Right atrium auricular region (tissue), 2 donors: ENCODE data around the gene PSMB7. TPM values are rescaled to one million over a fixed set of nuclear protein-coding genes. Genes with fewer than 3 reads are reported as not detected.

Experiments
- DNase-seq: peaks from one replicate; pipeline ENCODE4 v3.0.0-alpha.2; 2019; ENCODE audit warnings: low spot score
- H3K27ac ChIP-seq, 2 donors: fragments of 200-600 bp; sonication (generic); 1 replicate in 1 of 2; 2 replicates in 1 of 2; pipeline ENCODE4 v1.5.1; 2016 to 2019
- H3K27me3 ChIP-seq, 2 donors: fragments of 200-600 bp; sonication (generic); one replicate each; pipeline versions ENCODE4 v1.5.1 to v1.6.0; 2017 to 2019
- H3K36me3 ChIP-seq: fragments of 200-600 bp; sonication (generic); one replicate; pipeline ENCODE4 v1.5.1; 2016
- H3K4me1 ChIP-seq, 2 donors: fragments of 200-600 bp; sonication (generic); one replicate each; pipeline versions ENCODE4 v1.5.1 to v1.6.0; 2017 to 2019
- H3K4me3 ChIP-seq, 2 donors: fragments of 200-600 bp; sonication (generic); 1 replicate in 1 of 2; 2 replicates in 1 of 2; pipeline ENCODE4 v1.5.1; 2017 to 2019; ENCODE audit warnings: mild to moderate bottlenecking in 1 of 2, moderate library complexity in 1 of 2
- H3K9me3 ChIP-seq, 2 donors: fragments of 200-600 bp; sonication (generic); one replicate each; pipeline ENCODE4 v1.5.1; 2019
- total RNA-seq, 2 donors: library from RNA; depleted of rRNA; stranded (reverse); fragments of >200 nt; gene quantifications; one replicate each; pipeline ENCODE4 v1.1.0, GENCODE V29; 2016
- TF ChIP-seq, protein P1 (sequence below), 2 donors: fragments of 200-600 bp; sonication (generic); IDR thresholded peaks; one replicate each; pipeline ENCODE4 v1.5.1; 2019; ENCODE audit warnings: antibody characterized with exemption in 2 of 2

The PSMB7 gene
- 100 to 1,000 TPM; 178 to 207 TPM for total RNA-seq

GRCh38 chr9:124415102-124415851, at the start of gene PSMB7:
TSS of gene PSMB7 (minus strand) at chr9:124415442. CDS start at chr9:124415425, 17 bp downstream.
- peaks cover 0 to 10% of the 10 kb centered on the region in 2 donors for H3K4me1 ChIP-seq
- DNase-seq = peak; percentile 97
- H3K27me3 ChIP-seq = no peaks in the 10 kb centered on the region
- TF ChIP-seq, protein P1, sequence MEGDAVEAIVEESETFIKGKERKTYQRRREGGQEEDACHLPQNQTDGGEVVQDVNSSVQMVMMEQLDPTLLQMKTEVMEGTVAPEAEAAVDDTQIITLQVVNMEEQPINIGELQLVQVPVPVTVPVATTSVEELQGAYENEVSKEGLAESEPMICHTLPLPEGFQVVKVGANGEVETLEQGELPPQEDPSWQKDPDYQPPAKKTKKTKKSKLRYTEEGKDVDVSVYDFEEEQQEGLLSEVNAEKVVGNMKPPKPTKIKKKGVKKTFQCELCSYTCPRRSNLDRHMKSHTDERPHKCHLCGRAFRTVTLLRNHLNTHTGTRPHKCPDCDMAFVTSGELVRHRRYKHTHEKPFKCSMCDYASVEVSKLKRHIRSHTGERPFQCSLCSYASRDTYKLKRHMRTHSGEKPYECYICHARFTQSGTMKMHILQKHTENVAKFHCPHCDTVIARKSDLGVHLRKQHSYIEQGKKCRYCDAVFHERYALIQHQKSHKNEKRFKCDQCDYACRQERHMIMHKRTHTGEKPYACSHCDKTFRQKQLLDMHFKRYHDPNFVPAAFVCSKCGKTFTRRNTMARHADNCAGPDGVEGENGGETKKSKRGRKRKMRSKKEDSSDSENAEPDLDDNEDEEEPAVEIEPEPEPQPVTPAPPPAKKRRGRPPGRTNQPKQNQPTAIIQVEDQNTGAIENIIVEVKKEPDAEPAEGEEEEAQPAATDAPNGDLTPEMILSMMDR (IDR thresholded peaks at IDR 0.05) = peak; percentile 74 to 95
- H3K27ac ChIP-seq = peak within 1 kb of the TSS; percentile 40 to 58
- peaks cover 40% of the 10 kb centered on the region for H3K36me3 ChIP-seq
- no peaks in the 10 kb centered on the region for H3K9me3 ChIP-seq
- H3K4me3 ChIP-seq = peak within 1 kb of the TSS; percentile 79 to 81

GRCh38 chr9:124462739-124463138, 47.5 kb upstream of the PSMB7 start:
- Histone ChIP-seq H3K4me3 (no peak overlapping the region), H3K9me3 (no peaks in the 10 kb centered on the region), H3K4me1 (no peaks in the 10 kb centered on the region), H3K36me3 (no peaks in the 10 kb centered on the region), H3K27ac (no peak overlapping the region), H3K27me3 (no peaks in the 10 kb centered on the region)
- TF ChIP-seq, protein P1 (IDR thresholded peaks at IDR 0.05) = no peak
- DNase-seq = no peak

DNA sequence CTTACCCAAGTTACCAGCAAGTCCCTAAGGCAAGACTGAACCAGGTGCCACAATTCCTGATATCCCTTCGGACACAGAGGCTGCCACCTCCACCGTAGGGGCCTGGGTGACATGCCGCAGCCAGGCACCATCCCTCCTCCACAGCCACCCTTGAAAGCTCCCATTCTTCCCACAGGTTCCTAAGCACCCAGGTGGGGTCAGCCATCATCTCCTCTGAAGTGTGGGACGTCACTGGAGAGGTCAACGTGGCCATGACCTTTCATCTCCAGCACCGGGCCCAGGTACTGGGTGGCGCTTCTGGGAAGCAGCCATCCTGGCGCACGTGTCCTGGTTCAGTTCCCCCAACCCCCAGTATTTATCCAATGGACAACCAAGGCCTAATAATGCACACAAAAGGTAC, 43.2 kb upstream of the PSMB7 start:
- no peaks in the 10 kb centered on the region for H3K36me3 ChIP-seq
- no peaks in the 10 kb centered on the region for H3K27me3 ChIP-seq
- no peak overlapping the region for H3K4me3 ChIP-seq
- H3K4me1 ChIP-seq = peaks cover 0 to 2% of the 10 kb centered on the region in 2 donors
- TF ChIP-seq, protein P1 (IDR thresholded peaks at IDR 0.05) = no peak
- H3K9me3 ChIP-seq = no peaks in the 10 kb centered on the region
- DNase-seq = no peak
- H3K27ac ChIP-seq = no peak overlapping the region

DNA sequence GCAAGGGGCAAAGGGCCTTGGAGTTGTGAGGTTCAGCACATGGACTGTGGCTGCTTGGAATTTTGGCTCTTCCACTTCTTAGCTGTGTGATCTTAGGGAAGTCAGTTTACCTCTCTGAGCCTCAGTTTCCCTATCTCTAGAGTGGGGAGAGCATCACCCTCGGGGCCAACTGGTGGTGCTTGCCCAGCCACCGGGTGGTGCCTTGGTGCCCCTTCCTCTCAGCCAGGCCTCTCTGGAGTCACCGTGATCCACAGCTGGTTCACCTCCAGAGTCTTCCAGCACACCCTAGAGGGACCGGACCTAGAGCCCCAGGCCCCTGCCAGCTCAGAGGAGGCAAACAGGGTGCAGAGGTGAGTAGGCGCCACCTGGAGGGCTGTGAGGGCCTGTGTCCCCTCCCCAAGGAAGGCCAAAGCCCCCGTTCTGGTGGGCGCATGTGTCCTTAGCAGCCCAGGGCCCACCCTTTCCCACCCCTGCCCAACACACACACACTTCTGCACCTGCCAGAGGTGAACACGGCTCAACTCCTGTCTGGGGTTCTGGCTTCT, 42.7 kb upstream of the PSMB7 start:
- Histone ChIP-seq H3K4me3 (no peak overlapping the region), H3K27me3 (peaks cover 0 to 5% of the 10 kb centered on the region in 2 donors), H3K27ac (no peak overlapping the region), H3K4me1 (peaks cover 0 to 7% of the 10 kb centered on the region in 2 donors), H3K36me3 (no peaks in the 10 kb centered on the region), H3K9me3 (no peaks in the 10 kb centered on the region)
- DNase-seq = no peak
- TF ChIP-seq, protein P1 (IDR thresholded peaks at IDR 0.05) = no peak

DNA sequence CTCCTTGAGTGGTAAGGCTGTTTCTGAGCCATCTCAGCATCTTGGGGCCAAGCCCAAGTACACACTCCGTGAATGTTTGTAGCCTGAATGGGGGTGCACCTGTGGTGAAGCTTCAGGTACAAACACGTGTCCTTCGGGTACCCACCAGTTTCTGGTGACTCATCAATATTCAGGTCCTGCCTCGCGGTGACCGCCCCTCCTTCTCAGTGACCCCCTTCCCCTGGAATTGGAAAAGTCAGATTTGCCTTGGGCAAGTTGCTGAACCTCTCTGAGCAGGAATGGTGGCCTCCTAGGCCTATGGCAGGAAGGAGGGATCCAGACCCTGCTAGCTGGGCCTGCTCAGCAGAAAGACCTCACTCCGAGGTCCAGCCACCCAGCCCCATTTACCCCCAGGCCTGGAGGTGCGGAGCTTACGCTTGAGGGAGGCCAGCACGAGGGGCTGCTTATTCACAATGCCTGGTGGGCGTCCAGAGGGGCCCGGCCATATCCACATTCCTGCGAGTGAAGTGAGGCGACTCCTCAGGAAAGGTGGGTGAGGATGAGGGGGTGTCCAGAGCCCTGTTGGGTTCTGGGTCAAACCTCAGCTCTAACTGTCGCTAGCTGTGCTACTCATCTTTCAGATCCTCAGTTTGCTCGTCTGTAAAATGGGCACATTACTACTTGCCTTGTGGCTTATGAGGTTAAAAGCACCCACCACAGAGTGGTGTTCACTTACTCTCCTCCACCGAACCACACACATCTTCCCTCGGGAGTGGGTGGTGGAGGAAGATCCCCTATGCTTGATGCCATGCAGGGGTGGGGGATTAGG, 42.0 kb upstream of the PSMB7 start:
- Histone ChIP-seq H3K4me1 (peaks cover 0 to 8% of the 10 kb centered on the region in 2 donors), H3K36me3 (no peaks in the 10 kb centered on the region), H3K4me3 (no peak overlapping the region), H3K9me3 (no peaks in the 10 kb centered on the region), H3K27ac (no peak overlapping the region), H3K27me3 (peaks cover 0 to 12% of the 10 kb centered on the region in 2 donors)
- no peak for DNase-seq
- TF ChIP-seq, protein P1 (IDR thresholded peaks at IDR 0.05) = no peak
